Stimulated activated CD4-positive, alpha-beta T cell treated with anti-CD3 and anti-CD28 coated beads, TNF-alpha, amount 100 ng/mL, for 1 hour (primary cell): Measurements from ENCODE around the gene S100A2.
"Not testable (repeated sequence)": the region's sequence is repeated elsewhere in the genome, so short reads cannot be mapped to it uniquely, and the experiment has no call there.

Experiments
- DNase-seq, 3 donors: peaks; one replicate each; pipeline ENCODE4 v3.0.0-alpha.2; 2020; ENCODE audit warnings: low read depth in 3 of 3, low spot score in 1 of 3

S100A2 gene

GRCh38 chr1:153534226-153534924 is 31.3 kb downstream of the S100A2 start:
- no peak for DNase-seq

DNA sequence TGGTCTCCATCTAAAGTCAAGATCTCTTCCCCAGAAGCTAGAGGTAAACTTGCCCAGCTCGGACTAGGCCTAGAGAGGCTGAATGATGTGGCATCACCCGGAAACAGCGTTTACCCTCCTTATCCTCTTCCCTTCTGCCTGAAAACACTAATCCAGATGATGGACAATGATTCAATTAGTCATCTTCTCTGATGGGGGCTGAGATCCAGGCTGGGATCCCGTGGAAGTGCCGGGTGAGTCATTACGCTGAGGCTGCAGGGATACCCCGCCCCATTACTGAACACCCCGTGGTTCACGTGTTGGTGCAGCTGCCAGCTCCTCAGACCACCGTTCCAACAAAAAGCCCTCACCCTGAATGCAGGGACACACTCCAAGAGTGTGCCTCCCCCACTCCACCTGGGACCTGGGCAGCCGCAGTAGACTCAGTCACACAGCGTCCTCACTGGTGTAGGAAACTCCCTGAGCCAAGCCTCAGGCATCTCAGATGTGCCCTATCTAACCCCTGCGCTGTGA is 31.9 kb downstream of the S100A2 start:
- DNase-seq, result no peak

DNA sequence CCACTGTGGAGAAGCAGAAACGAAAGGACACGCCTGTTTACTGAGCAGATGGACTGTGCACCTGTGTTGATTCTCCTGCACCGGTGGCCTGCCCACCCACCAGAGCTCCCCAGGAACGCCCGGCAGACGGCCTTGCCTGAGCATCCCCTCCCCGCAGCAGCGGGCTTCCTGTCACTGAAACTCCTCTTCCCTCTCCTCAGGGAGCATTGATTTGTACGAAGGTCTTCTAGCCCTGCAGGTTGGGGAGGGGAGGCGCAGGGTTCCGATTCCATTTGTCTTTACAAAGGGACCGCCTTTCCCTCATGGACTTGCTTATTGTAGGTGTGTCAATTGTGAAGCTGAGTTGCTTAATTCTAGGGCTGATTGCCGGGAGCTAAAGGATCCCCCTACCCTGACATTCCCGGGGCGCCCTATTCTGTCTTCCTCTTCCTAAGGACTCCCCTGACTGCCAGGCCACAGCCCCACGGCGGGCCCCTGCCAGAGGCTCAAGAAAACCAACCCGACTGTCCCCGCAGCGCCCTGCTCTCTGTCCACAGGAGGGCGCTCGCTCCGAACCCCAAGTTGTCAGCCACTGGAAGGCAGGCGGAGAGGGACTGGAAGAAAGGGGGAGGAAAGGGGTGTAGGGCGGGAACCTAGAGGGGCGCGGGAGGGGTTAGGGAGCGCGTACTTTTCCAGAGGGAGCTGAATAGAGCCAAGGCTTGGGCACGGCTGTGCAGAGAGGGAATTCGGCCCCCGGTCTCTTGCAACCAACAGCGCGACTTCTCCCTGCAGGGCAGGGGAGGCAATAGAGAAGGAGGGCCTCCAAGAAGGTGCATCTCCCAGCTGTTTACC is 32.7 kb downstream of the S100A2 start:
- peak in 2 of 3 donors; percentile 51 to 73 for DNase-seq

DNA sequence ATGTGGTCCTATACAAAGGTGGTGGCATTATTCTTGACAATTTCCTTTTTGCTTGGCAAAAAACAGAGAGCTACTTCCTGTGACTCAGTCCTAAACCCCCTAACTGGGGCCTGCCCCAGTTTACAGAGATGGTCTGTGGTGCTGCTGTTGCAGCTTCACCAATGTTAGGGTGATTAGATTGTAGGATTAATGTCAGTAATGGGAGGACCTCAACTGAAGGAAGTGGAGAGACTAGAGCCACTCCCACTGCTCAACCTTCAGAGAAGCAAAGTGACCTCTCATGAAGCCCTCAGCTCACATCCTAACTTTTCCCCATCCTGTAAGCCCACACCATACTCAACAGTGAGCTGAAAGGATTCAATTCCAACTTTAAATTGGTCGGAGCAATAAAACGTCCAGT is 33.5 kb downstream of the S100A2 start:
- no peak for DNase-seq

DNA sequence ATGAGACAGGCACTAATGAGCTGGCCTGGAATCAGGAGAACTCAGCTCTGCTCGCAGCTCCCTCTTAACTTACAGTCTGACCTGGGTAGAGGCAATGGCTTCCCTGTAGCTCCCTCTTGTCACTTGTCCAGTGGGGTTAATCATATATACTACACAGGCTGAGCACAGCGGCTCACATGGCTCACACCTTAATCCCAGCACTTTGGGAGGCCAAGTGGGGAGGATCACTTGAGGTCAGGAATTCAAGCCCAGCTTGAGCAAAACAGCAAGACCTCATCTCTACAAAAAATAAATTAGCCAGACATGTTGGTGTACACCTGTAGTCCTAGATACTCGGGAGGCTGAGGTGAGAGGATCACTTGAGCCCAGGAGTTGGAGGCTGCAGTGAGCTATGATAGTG is 34.0 kb downstream of the S100A2 start:
- no peak for DNase-seq

- no peak for DNase-seq
Measured at GRCh38 chr1:153527683-153528040, 38.0 kb downstream of the S100A2 start.

DNA sequence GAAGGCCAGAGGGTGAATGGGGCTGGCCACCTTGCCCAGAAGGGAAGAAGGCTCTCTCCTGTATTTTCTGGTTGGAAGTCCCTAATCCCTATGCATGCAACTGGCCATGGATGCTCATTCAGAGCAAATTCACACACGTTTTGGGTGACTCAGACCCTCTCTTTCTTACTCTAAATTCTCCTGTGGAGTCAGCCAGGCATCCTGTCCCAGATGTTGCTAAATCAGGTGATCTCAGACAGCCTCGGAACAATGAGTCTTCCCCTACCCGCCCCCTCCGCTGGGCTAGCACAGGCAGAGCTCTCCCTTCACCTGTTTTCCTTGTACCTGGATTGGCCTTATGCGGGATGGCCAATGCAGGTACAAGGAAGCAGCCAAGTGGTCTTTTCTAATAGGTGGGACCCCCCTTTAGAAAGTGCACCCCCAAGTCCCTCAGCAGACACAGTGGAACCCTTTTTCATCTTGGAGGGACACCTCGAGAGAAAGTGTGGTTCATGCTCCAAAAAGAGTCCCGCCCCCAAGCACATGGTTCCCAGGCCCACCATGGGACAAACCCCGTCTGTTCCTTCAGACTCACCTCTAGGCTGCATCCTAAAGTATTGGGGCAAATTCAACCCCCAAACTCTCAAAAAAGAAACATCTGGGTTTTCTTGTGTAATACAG is 38.5 kb downstream of the S100A2 start:
- no peak for DNase-seq

DNA sequence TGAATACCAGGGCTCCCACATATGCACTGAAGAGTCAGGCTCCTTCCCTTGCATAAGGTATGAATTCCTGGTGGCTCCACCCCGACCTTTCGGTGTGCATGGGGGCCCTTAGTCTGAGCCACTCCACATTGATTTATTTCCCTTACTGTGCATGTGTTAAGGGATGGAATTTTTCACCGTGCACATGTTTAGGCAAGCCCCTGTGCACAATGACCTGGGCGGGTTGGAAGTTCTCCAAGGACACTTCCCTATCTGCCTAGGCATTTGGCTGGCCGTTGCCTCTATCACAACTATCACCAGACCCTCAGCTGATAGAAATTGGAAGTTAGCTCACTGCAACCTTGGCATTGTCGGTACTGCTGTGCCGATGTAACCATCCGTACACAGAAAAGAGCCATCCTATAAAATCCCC is 39.5 kb downstream of the S100A2 start:
- DNase-seq, result no peak

- DNase-seq, result no peak
Measured at GRCh38 chr1:153525088-153525728, 40.4 kb downstream of the S100A2 start.

- DNase-seq, result not testable (repeated sequence)
Measured at GRCh38 chr1:153522353-153523048, 43.1 kb downstream of the S100A2 start.

GRCh38 chr1:153521808-153522207 is 43.8 kb downstream of the S100A2 start:
- not testable (repeated sequence) for DNase-seq

DNA sequence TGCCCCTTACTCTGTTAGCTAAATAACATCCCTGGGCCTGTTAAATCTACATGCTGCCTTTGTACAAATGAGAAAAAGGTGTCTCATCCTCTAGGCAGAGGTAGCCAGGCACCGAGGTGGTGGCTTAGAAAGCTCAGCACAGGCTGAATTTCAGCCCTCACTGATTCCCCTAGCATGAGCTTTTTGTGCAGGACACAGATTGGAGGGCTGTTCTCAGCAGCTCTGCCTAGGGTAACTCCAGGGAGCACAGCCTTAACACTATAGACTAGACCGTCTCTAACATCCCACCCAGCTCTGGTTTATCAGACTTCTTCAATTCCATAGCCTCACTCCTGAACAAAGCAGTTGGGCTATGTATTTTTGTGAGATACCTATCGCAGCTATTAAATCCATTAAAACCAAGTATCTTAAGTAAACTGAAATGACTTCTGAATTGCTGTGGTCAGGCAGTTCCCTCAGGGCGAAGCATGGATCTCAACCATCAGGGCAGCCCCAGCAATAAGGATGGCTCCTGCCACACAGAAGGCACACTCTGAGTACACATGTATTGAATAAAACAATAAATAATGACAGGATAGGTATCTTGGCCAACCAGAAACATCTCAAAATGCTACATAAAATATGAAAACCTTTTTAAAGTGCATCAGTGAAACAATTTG is 44.7 kb downstream of the S100A2 start:
- no peak for DNase-seq

DNA sequence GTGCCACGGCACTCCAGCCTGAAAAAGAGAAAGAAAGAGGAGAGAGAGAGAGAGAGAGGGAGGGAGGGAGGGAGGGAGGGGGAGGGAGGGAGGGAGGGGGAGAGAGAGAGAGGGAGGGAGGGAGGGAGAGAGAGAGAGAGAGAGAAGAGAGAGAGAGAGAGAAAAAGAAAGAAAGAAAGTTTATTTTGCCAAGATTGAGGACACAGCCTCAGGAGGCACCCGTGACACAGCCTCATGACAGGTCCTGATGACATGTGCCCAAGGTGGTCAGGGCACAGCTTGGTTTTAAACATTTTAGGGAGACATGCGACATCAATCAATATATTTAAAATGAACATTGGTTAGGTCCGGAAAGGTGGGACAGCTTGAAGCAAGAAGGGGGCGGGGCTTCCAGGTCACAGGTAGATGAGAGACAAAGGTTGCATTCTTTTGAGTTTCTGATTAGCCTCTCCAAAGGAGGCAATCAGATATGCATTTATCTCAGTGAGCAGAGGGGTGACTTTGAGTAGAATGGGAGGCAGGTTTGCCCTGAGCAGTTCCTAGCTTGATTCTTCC is 45.4 kb downstream of the S100A2 start:
- not testable (repeated sequence) for DNase-seq

GRCh38 chr1:153519242-153519641 is 46.4 kb downstream of the S100A2 start:
- DNase-seq, result no peak

GRCh38 chr1:153515504-153516394 is 49.9 kb downstream of the S100A2 start:
- DNase-seq, result no peak

DNA sequence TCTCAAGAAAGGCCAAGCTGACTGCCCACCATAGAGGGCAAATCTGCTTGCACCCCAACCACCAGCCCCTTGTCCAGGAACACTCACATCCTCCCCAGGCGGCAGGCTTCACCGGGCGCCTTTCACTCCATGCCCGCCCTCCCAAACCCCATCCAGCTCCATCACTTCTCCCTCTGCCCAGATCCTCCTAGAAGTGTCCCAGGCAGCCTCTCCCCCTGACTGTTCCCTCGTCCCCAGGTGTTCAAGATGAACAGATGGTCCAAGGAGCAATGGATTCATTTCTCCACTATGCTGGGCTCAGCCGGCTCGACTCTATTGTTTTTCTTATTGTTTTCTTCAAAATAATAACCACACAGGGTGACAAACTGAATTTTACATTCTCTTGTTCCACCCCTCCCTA is 52.0 kb downstream of the S100A2 start:
- DNase-seq, result no peak

GRCh38 chr1:153513023-153513422 is 52.6 kb downstream of the S100A2 start:
- no peak for DNase-seq
